Keratinocyte (primary cell): ENCODE data around the gene ARRDC1. TPM values are rescaled to one million over a fixed set of nuclear protein-coding genes. Genes with fewer than 3 reads are reported as not detected.
A peak's percentile ranks its signal among the peaks of the same experiment; 100 is the strongest.

Experiments
- DNase-seq: peaks from one replicate; pipeline ENCODE4 v3.0.0-alpha.2; 2011; ENCODE audit warnings: low read depth, missing footprints, low spot score
- FAIRE-seq: peaks from 2 replicates; lab custom pipeline; 2011; peaks lifted over from hg19 to GRCh38; lab: Jason Lieb, UNC
- H2AFZ ChIP-seq: 2 replicates; pipeline ENCODE4 v1.6.0; 2012; ENCODE audit warnings: low read length, control low read depth, inconsistent platforms; ENCODE audit not compliant: control insufficient read depth
- H3K27ac ChIP-seq: 2 replicates; pipeline ENCODE4 v1.5.1; 2011; ENCODE audit warnings: low read length; ENCODE audit not compliant: control insufficient read depth, insufficient read depth
- H3K27me3 ChIP-seq: 3 replicates; pipeline ENCODE4 v1.6.0; 2011; ENCODE audit warnings: low read length; ENCODE audit not compliant: control insufficient read depth, insufficient read depth; ENCODE audit errors: extremely low read depth
- H3K36me3 ChIP-seq, 2 experiments: 2 replicates in 1 of 2; 3 replicates in 1 of 2; pipeline ENCODE4 v1.5.1; 2011; ENCODE audit warnings: low read length in 2 of 2, mild to moderate bottlenecking in 1 of 2; ENCODE audit not compliant: control insufficient read depth in 2 of 2, insufficient read depth in 2 of 2; ENCODE audit errors: extremely low read depth in 1 of 2
- H3K4me1 ChIP-seq: 3 replicates; pipeline ENCODE4 v1.5.1; 2011; ENCODE audit warnings: low read length; ENCODE audit not compliant: control insufficient read depth, insufficient read depth; ENCODE audit errors: extremely low read depth
- H3K4me2 ChIP-seq: 3 replicates; pipeline ENCODE4 v1.6.0; 2011; ENCODE audit warnings: low read depth, low read length; ENCODE audit not compliant: control insufficient read depth, insufficient read depth; ENCODE audit errors: extremely low read depth
- H3K4me3 ChIP-seq, 3 experiments: fragments of 200-600 bp in 1 of 3; sonication (generic) in 1 of 3; 2 replicates in 2 of 3; 3 replicates in 1 of 3; pipeline ENCODE4 v1.5.1; 2011 to 2016; ENCODE audit warnings: low read length in 3 of 3, mild to moderate bottlenecking in 3 of 3, control low read depth in 2 of 3, inconsistent platforms in 1 of 3, low read depth in 1 of 3, mixed read lengths in 1 of 3, mixed run types in 1 of 3, moderate library complexity in 1 of 3; ENCODE audit not compliant: control insufficient read depth in 2 of 3, insufficient read depth in 2 of 3; ENCODE audit errors: extremely low read depth in 1 of 3
- H3K79me2 ChIP-seq: 2 replicates; pipeline ENCODE4 v1.6.0; 2012; ENCODE audit warnings: low read length; ENCODE audit not compliant: control insufficient read depth, insufficient read depth
- H3K9ac ChIP-seq: 3 replicates; pipeline ENCODE4 v1.6.0; 2011; ENCODE audit warnings: low read length; ENCODE audit not compliant: control insufficient read depth, insufficient read depth; ENCODE audit errors: extremely low read depth
- H3K9me1 ChIP-seq: 3 replicates; pipeline ENCODE4 v1.6.0; 2011; ENCODE audit warnings: low read length; ENCODE audit not compliant: control insufficient read depth, insufficient read depth; ENCODE audit errors: extremely low read depth
- H3K9me3 ChIP-seq: 2 replicates; pipeline ENCODE4 v1.5.1; 2012; ENCODE audit warnings: low read depth, low read length; ENCODE audit not compliant: control insufficient read depth
- H4K20me1 ChIP-seq: 3 replicates; pipeline ENCODE4 v1.6.0; 2011; ENCODE audit warnings: low read length; ENCODE audit not compliant: control insufficient read depth, insufficient read depth; ENCODE audit errors: extremely low read depth
- EZH2 ChIP-seq: IDR thresholded peaks from one replicate; pipeline ENCODE4 v1.6.1; 2012; ENCODE audit warnings: inconsistent platforms, mild to moderate bottlenecking, low read length, moderate library complexity
- dilution Hi-C: fragments of 300-500 bp; cut with MboI; formaldehyde crosslinking; loops from one replicate; pipeline ENCODE4 v1.7.0; 2020; ENCODE audit warnings: low sequenced_read_pairs; ENCODE audit not compliant: extremely low pct_ligation_motif_present
- polyA plus RNA-seq, 5 experiments: library from polyadenylated mRNA; depleted of rRNA in 3 of 5; stranded (reverse) in 3 of 5; stranded (forward) in 1 of 5; unstranded in 1 of 5; fragments of >200 nt; gene quantifications; 1 replicate in 1 of 5; 2 replicates in 3 of 5; 3 replicates in 1 of 5; pipeline versions ENCODE4 v1.2.1 to v1.2.3, GENCODE V29; 2011 to 2012; ENCODE audit warnings: missing spikeins in 2 of 5, low read depth in 1 of 5, low replicate concordance in 1 of 5
- TF ChIP-seq, protein P1 (sequence below), 3 experiments: IDR thresholded peaks in 1 of 3; conservative IDR thresholded peaks in 1 of 3; optimal IDR thresholded peaks in 1 of 3; 2 replicates in 2 of 3; 3 replicates in 1 of 3; pipeline versions ENCODE3 to v1.5.1; 2011; ENCODE audit warnings: low read length in 3 of 3, mild to moderate bottlenecking in 3 of 3, moderate library complexity in 2 of 3, control low read depth in 1 of 3, inconsistent platforms in 1 of 3; ENCODE audit not compliant: insufficient read depth in 2 of 3; ENCODE audit errors: extremely low read depth in 1 of 3

ARRDC1 gene
- polyA plus RNA-seq, 1 donor (not counting 4 experiments of a cell fraction or from before 2014, with no cell fraction given) = 94.7 TPM

DNA sequence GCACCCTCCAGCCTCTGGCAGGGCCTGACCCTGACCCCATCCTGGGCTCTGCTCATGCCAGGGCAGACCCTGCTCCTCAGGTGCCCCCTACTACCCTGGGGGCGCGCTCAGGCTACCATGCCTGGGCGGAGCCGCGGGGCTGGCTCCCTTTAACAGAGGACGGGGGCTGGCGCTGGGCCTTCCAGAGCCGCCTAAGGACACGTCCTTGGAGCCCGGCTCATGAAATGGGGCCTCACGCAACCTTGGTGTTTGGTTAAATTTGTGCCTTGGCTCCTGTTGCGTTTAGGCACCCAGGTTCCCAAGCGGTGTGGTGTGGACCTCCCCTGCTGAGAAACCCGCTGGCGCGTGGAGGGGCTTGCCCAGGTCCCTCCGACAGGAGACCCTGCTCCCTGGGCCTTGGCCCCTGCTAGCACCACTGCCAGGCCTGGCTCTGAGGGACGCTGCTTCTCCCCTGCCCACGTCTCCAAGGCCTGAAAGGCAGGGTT, 9.9 kb downstream of the ARRDC1 start:
- peak overlapping the region; percentile 22 for H3K9ac ChIP-seq
- TF ChIP-seq, protein P1, sequence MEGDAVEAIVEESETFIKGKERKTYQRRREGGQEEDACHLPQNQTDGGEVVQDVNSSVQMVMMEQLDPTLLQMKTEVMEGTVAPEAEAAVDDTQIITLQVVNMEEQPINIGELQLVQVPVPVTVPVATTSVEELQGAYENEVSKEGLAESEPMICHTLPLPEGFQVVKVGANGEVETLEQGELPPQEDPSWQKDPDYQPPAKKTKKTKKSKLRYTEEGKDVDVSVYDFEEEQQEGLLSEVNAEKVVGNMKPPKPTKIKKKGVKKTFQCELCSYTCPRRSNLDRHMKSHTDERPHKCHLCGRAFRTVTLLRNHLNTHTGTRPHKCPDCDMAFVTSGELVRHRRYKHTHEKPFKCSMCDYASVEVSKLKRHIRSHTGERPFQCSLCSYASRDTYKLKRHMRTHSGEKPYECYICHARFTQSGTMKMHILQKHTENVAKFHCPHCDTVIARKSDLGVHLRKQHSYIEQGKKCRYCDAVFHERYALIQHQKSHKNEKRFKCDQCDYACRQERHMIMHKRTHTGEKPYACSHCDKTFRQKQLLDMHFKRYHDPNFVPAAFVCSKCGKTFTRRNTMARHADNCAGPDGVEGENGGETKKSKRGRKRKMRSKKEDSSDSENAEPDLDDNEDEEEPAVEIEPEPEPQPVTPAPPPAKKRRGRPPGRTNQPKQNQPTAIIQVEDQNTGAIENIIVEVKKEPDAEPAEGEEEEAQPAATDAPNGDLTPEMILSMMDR (optimal IDR thresholded peaks at IDR 0.05 in 1 of 3, IDR thresholded peaks at IDR 0.05 in 1 of 3, conservative IDR thresholded peaks at IDR 0.05 in 1 of 3; ENCODE audit: extremely low read depth in 1 of 3, insufficient read depth in 2 of 3, low read length in 3 of 3) = no peak
- no peak for TF ChIP-seq EZH2
- FAIRE-seq (no peak), DNase-seq (no peak)
- peaks cover 12 to 22% of the 10 kb centered on the region in 2 experiments for H3K36me3 ChIP-seq
- H3K27ac ChIP-seq = no peak overlapping the region
- no peak overlapping the region for H2AFZ ChIP-seq
- no peaks in the 10 kb centered on the region for H3K27me3 ChIP-seq
- H3K4me2 ChIP-seq = no peak overlapping the region
- dilution Hi-C loops = no loop called here
- H3K4me3 ChIP-seq = no peak overlapping the region
- H3K9me1 ChIP-seq = no peaks in the 10 kb centered on the region
- H3K4me1 ChIP-seq = peaks cover 52% of the 10 kb centered on the region
- H4K20me1 ChIP-seq = peaks cover 3% of the 10 kb centered on the region
- peaks cover 63% of the 10 kb centered on the region for H3K79me2 ChIP-seq
- no peaks in the 10 kb centered on the region for H3K9me3 ChIP-seq

DNA sequence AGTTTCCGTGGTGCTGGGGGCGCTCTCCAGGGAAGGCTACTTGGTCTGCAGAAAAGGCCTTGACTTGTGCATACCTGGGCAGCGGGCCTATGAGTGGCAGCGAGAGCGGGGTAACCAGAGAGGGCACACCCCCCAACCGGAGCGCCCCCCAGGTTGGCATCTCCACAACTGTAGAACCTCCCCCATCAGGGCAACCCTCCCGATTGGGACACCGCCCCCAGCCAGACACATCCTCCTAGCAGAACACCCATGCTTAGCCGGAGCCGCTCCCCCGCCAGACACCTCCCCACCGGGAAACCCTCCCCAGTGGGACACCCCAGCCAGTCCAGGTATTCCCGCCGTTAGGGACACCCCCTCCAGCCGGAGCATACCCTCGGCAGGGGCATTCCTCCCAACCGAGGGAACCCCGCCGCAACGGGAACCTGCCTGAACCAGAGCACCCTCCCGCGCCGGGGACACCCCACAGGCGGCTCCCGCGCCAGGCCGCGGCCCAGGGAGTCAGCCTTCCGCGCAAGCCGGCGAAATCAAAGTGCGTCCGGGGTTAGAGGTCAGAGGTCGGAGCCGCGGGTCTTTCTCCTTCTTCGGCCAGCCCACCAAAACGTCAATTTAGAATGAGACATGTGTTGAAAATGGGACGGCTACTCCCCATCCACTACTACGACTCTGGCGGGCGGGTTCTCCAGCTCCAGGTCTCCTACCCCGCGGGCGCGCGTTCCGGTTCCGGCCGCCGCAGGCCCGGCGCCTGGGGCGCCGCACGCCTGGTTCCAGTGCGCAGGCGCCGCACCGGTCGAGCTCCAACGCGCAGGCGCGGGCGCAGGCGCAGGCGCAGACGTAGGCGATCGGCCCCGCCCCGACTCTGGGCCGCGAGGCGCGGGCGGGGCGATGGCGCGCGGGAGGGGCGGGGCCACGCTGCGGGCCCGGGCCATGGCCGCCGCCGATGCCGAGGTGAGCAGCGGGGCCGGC, 12.9 kb downstream of the ARRDC1 start, which contains the start of gene EHMT1:
Gene EHMT1, plus strand, starts transcription at position 901 of the 963 bp plus-strand sequence. Its CDS starts 24 bp downstream, at position 925.
- H4K20me1 ChIP-seq = peaks cover 3% of the 10 kb centered on the region
- H3K9ac ChIP-seq = peak within 1 kb of the TSS; percentile 91
- FAIRE-seq = no peak
- peaks cover 81% of the 10 kb centered on the region for H3K79me2 ChIP-seq
- DNase-seq = no peak
- H3K9me1 ChIP-seq = no peaks in the 10 kb centered on the region
- H2AFZ ChIP-seq = peak within 1 kb of the TSS; percentile 56
- dilution Hi-C loops = no loop called here
- no peaks in the 10 kb centered on the region for H3K27me3 ChIP-seq
- no peaks in the 10 kb centered on the region for H3K9me3 ChIP-seq
- peaks cover 35% of the 10 kb centered on the region for H3K4me1 ChIP-seq
- peak within 1 kb of the TSS; percentile 82 to 98 (median 97) for H3K4me3 ChIP-seq
- H3K27ac ChIP-seq = peak within 1 kb of the TSS; percentile 82
- peaks cover 15 to 24% of the 10 kb centered on the region in 2 experiments for H3K36me3 ChIP-seq
- TF ChIP-seq, protein P1 (optimal IDR thresholded peaks at IDR 0.05 in 1 of 3, IDR thresholded peaks at IDR 0.05 in 1 of 3, conservative IDR thresholded peaks at IDR 0.05 in 1 of 3; ENCODE audit: extremely low read depth in 1 of 3, insufficient read depth in 2 of 3, low read length in 3 of 3) = peak in 1 of 3 experiments; percentile 19
- TF ChIP-seq EZH2 = no peak
- peak within 1 kb of the TSS; percentile 100 for H3K4me2 ChIP-seq
